GM19099 (cell line): ENCODE results near the gene GPRC5A.

ENCODE experiments used
- POLR2A ChIP-seq: IDR thresholded peaks from 3 replicates; pipeline ENCODE4 v1.6.1; 2011; ENCODE audit warnings: low read depth; ENCODE audit not compliant: insufficient read length; ENCODE audit errors: extremely low read depth

Gene GPRC5A

GRCh38 chr12:12891080-12891880, at the start of gene GPRC5A:
Gene GPRC5A, plus strand, starts transcription at chr12:12891562. Its CDS starts 16,688 bp downstream, at chr12:12908250.
- no peak for TF ChIP-seq POLR2A

GRCh38 chr12:12845794-12846243, 45.5 kb upstream of the GPRC5A start:
- TF ChIP-seq POLR2A, result no peak

- TF ChIP-seq POLR2A, result no peak
Measured at GRCh38 chr12:12853435-12853834, 37.9 kb upstream of the GPRC5A start.

- TF ChIP-seq POLR2A, result no peak
Measured at GRCh38 chr12:12859690-12860089, 31.7 kb upstream of the GPRC5A start.

GRCh38 chr12:12864243-12864642, 27.1 kb upstream of the GPRC5A start:
- no peak for TF ChIP-seq POLR2A

GRCh38 chr12:12868477-12869235, 22.7 kb upstream of the GPRC5A start:
- TF ChIP-seq POLR2A, result no peak

- no peak for TF ChIP-seq POLR2A
Measured at GRCh38 chr12:12870465-12870864, 20.9 kb upstream of the GPRC5A start.

GRCh38 chr12:12871587-12872138, 19.7 kb upstream of the GPRC5A start:
- no peak for TF ChIP-seq POLR2A

- TF ChIP-seq POLR2A, result no peak
Measured at GRCh38 chr12:12872139-12872933, 19.0 kb upstream of the GPRC5A start.

GRCh38 chr12:12872934-12873275, 18.5 kb upstream of the GPRC5A start:
- no peak for TF ChIP-seq POLR2A

- no peak for TF ChIP-seq POLR2A
Measured at GRCh38 chr12:12874029-12874428, 17.3 kb upstream of the GPRC5A start.

- no peak for TF ChIP-seq POLR2A
Measured at GRCh38 chr12:12877153-12877768, 14.1 kb upstream of the GPRC5A start.

GRCh38 chr12:12877781-12878455, 13.4 kb upstream of the GPRC5A start:
- no peak for TF ChIP-seq POLR2A

- TF ChIP-seq POLR2A, result no peak
Measured at GRCh38 chr12:12880537-12880936, 10.8 kb upstream of the GPRC5A start.

GRCh38 chr12:12881151-12881909, 10.0 kb upstream of the GPRC5A start:
- no peak for TF ChIP-seq POLR2A
